Measurements from ENCODE around the gene BBS7. TPM values are rescaled to one million over a fixed set of nuclear protein-coding genes. Genes with fewer than 3 reads are reported as not detected.

BBS7 gene
- polyA plus RNA-seq, 1 of the 3 experiments (the other 2 are of a cell fraction): 24.3 TPM

- no peaks in the 10 kb centered on the region for H3K9me3 ChIP-seq
- ChIA-PET CTCF (no interaction called here), POLR2A (no interaction called here)
- H3K79me2 ChIP-seq (ENCODE audit: insufficient read depth): no peaks in the 10 kb centered on the region
- H4K20me1 ChIP-seq (ENCODE audit: insufficient read depth): no peaks in the 10 kb centered on the region
- no peaks in the 10 kb centered on the region for H3F3A ChIP-seq (replicated peaks; ENCODE audit: insufficient read depth)
- no peak overlapping the region for H3K4me3 ChIP-seq (ENCODE audit: low read depth in 2 of 2, low read length in 1 of 2)
- no peak overlapping the region for H3K9ac ChIP-seq
- WGBS (ENCODE audit: low lambda C conversion rate): 23% methylated on average over 1 of the region's 1 CpG
- TF ChIP-seq TAF1 (IDR thresholded peaks at IDR 0.05; ENCODE audit: borderline replicate concordance, low read depth, low read length): no peak
- TF ChIP-seq RAD21 (IDR thresholded peaks at IDR 0.05; ENCODE audit: low read length): no peak
- no peak for TF ChIP-seq EP300 (IDR thresholded peaks at IDR 0.05; ENCODE audit: borderline replicate concordance in 1 of 2, low read depth in 1 of 2, low read length in 1 of 2)
- TF ChIP-seq FOXM1 (IDR thresholded peaks at IDR 0.05; ENCODE audit: low read depth): no peak
- TF ChIP-seq TCF12 (IDR thresholded peaks at IDR 0.05): no peak
- no peak for TF ChIP-seq REST (IDR thresholded peaks at IDR 0.05; ENCODE audit: low read depth, low read length)
- TF ChIP-seq MXI1 (IDR thresholded peaks at IDR 0.05; ENCODE audit: low read depth, low read length): no peak
- TF ChIP-seq SMC3 (IDR thresholded peaks at IDR 0.05; ENCODE audit: low read depth, low read length): no peak
- no peak for TF ChIP-seq FOSL2 (IDR thresholded peaks at IDR 0.05; ENCODE audit: borderline replicate concordance, low read depth)
- TF ChIP-seq MEF2A (IDR thresholded peaks at IDR 0.05; ENCODE audit: borderline replicate concordance, low read depth): no peak
- no peak for TF ChIP-seq MAX (IDR thresholded peaks at IDR 0.05; ENCODE audit: low read depth)
- no peak for TF ChIP-seq NFIC (IDR thresholded peaks at IDR 0.05; ENCODE audit: borderline replicate concordance)
- no peak for TF ChIP-seq EZH2phosphoT487 (IDR thresholded peaks at IDR 0.05; ENCODE audit: borderline replicate concordance, low read depth)
- TF ChIP-seq CTCF (IDR thresholded peaks at IDR 0.05): no peak
- TF ChIP-seq RXRA (IDR thresholded peaks at IDR 0.05; ENCODE audit: borderline replicate concordance, low read depth): no peak
- TF ChIP-seq TEAD4 (IDR thresholded peaks at IDR 0.05; ENCODE audit: borderline replicate concordance, insufficient read depth): no peak
- TF ChIP-seq YY1 (IDR thresholded peaks at IDR 0.05; ENCODE audit: low read depth): no peak
- TF ChIP-seq PBX3 (IDR thresholded peaks at IDR 0.05): no peak
- no peak for DNase-seq
- H3K4me2 ChIP-seq: no peak overlapping the region
- H3K9me2 ChIP-seq: no peaks in the 10 kb centered on the region
- no peaks in the 10 kb centered on the region for H3K4me1 ChIP-seq (ENCODE audit: control insufficient read depth in 1 of 2, insufficient read depth in 2 of 2, low read depth in 1 of 2, low read length in 1 of 2)
- no peak overlapping the region for H2AFZ ChIP-seq (ENCODE audit: low read depth)
- peaks cover 9% of the 10 kb centered on the region; the same call in 1 of the 2 replicates for H3K27me3 ChIP-seq (ENCODE audit: insufficient read depth)
- H3K36me3 ChIP-seq (replicated peaks in 1 of 2; ENCODE audit: control insufficient read depth in 1 of 2, insufficient read depth in 2 of 2, low read length in 1 of 2): no peaks in the 10 kb centered on the region
- H3K27ac ChIP-seq (ENCODE audit: low read depth in 2 of 2, low read length in 1 of 2): no peak overlapping the region
Measured at GRCh38 chr4:121888134-121888533, 17.9 kb upstream of the BBS7 start.

Data from SK-N-SH (cell line).